HG03103 (cell line): ENCODE measurements around the gene KRTAP29-1.
"Not testable (repeated sequence)": the region's sequence is repeated elsewhere in the genome, so short reads cannot be mapped to it uniquely, and the experiment has no call there.

Source experiments
- ATAC-seq: cut with Tn5 transposase; IDR thresholded peaks from one replicate; pipeline ENCODE4 v1.9.1; 2021; ENCODE audit warnings: low read depth; ENCODE audit not compliant: unreplicated experiment

Gene KRTAP29-1

GRCh38 chr17:41301916-41302901, at the start of gene KRTAP29-1:
Gene KRTAP29-1, minus strand, starts transcription at chr17:41302851. Its CDS starts 0 bp downstream, at chr17:41302851.
- ATAC-seq = no peak

GRCh38 chr17:41351177-41351576, 48.5 kb upstream of the KRTAP29-1 start:
- no peak for ATAC-seq

GRCh38 chr17:41350381-41350878, 47.8 kb upstream of the KRTAP29-1 start, which contains the start of gene KRT33A:
Gene KRT33A, minus strand, starts transcription at chr17:41350828. Its CDS starts 61 bp downstream, at chr17:41350767.
- ATAC-seq = not testable (repeated sequence)

GRCh38 chr17:41347869-41348760, 45.5 kb upstream of the KRTAP29-1 start:
- ATAC-seq = no peak

GRCh38 chr17:41346421-41346820, 43.8 kb upstream of the KRTAP29-1 start:
- not testable (repeated sequence) for ATAC-seq

- no peak for ATAC-seq
Observed at GRCh38 chr17:41345992-41346391, 43.3 kb upstream of the KRTAP29-1 start.

- ATAC-seq = no peak
Observed at GRCh38 chr17:41343029-41343428, 40.4 kb upstream of the KRTAP29-1 start.

GRCh38 chr17:41340934-41341861, 38.5 kb upstream of the KRTAP29-1 start:
- no peak for ATAC-seq

- ATAC-seq = no peak
Observed at GRCh38 chr17:41340494-41340893, 37.8 kb upstream of the KRTAP29-1 start.

- no peak for ATAC-seq
Observed at GRCh38 chr17:41339571-41340172, 37.0 kb upstream of the KRTAP29-1 start.

- ATAC-seq = no peak
Observed at GRCh38 chr17:41338961-41339485, 36.4 kb upstream of the KRTAP29-1 start.

GRCh38 chr17:41335747-41336146, 33.1 kb upstream of the KRTAP29-1 start:
- no peak for ATAC-seq

GRCh38 chr17:41334385-41335305, 32.0 kb upstream of the KRTAP29-1 start:
- ATAC-seq = no peak

GRCh38 chr17:41333836-41334235, 31.2 kb upstream of the KRTAP29-1 start:
- ATAC-seq = no peak

- no peak for ATAC-seq
Observed at GRCh38 chr17:41333098-41333497, 30.4 kb upstream of the KRTAP29-1 start.

GRCh38 chr17:41332239-41332638, 29.6 kb upstream of the KRTAP29-1 start:
- no peak for ATAC-seq

GRCh38 chr17:41331606-41332005, 29.0 kb upstream of the KRTAP29-1 start:
- no peak for ATAC-seq
